Measurements from ENCODE around the gene RNU5D-1. TPM values are rescaled to one million over a fixed set of nuclear protein-coding genes. Genes with fewer than 3 reads are reported as not detected.

Gene RNU5D-1
- total and polyA plus RNA-seq, 10 of the 15 experiments (the other 5 are each of a cell fraction or from before 2014, with no cell fraction given), result not detected

DNA sequence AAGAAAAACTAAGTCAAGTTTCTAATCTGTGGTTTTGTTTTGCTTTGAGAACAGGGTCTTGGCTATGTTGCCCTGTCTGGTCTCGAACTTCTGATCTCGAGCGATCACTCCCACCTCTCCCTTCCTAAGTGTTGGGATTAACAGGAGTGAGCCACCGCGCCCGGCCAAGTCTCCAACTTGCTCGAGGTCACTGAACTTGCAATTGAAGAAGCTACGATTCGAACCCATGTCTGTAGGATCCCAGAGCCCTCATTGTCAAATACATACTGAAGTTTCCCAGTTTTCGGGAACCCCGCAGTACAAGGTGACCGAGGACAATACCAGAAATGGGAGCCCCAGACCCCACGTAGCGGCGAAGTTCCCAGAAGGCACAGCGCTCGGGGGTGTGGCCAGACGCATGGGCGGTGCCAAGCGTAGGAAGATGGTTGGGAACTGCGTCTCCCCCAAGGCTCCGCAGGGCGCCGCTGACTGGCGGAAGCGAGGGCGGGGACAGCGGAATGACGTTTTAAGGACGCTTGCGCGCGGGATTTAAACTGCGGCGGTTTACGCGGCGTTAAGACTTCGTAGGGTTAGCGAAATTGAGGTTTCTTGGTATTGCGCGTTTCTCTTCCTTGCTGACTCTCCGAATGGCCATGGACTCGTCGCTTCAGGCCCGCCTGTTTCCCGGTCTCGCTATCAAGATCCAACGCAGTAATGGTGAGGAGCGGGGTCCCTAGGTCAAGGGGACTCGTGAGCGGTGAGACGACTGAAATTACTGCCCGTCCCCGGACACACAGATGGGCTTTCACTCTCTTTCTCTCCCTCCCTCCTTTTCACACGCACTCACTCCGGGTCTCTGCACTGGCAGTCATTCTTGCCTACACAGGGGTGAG is 8.6 kb upstream of the RNU5D-1 start, which contains the start of gene KIF2C (continued):
- TF ChIP-seq, protein P1, sequence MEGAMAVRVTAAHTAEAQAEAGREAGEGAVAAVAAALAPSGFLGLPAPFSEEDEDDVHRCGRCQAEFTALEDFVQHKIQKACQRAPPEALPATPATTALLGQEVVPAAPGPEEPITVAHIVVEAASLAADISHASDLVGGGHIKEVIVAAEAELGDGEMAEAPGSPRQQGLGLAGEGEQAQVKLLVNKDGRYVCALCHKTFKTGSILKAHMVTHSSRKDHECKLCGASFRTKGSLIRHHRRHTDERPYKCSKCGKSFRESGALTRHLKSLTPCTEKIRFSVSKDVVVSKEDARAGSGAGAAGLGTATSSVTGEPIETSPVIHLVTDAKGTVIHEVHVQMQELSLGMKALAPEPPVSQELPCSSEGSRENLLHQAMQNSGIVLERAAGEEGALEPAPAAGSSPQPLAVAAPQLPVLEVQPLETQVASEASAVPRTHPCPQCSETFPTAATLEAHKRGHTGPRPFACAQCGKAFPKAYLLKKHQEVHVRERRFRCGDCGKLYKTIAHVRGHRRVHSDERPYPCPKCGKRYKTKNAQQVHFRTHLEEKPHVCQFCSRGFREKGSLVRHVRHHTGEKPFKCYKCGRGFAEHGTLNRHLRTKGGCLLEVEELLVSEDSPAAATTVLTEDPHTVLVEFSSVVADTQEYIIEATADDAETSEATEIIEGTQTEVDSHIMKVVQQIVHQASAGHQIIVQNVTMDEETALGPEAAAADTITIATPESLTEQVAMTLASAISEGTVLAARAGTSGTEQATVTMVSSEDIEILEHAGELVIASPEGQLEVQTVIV (IDR thresholded peaks at IDR 0.05; ENCODE audit: borderline replicate concordance, partially characterized antibody), result no peak
- TF ChIP-seq GABPA (IDR thresholded peaks at IDR 0.05; ENCODE audit: low read depth), result peak; percentile 70
- TF ChIP-seq RFX5 (IDR thresholded peaks at IDR 0.05; ENCODE audit: low read depth, low read length), result peak; percentile 61; the same call in 1 of the 2 replicates
- no peak for TF ChIP-seq SUPT20H (IDR thresholded peaks at IDR 0.05; ENCODE audit: borderline replicate concordance, control insufficient read depth, low read depth, low read length)
- no peak for TF ChIP-seq NFIC (IDR thresholded peaks at IDR 0.05; ENCODE audit: low read depth, low read length)
- no peak for TF ChIP-seq ZNF622 (IDR thresholded peaks at IDR 0.05)
- no peak for TF ChIP-seq MEF2A (IDR thresholded peaks at IDR 0.05; ENCODE audit: insufficient read depth, low read depth, low read length)
- TF ChIP-seq, protein P2, sequence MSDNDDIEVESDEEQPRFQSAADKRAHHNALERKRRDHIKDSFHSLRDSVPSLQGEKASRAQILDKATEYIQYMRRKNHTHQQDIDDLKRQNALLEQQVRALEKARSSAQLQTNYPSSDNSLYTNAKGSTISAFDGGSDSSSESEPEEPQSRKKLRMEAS (IDR thresholded peaks at IDR 0.05; ENCODE audit: low read depth, low read length), result peak; percentile 25; the same call in 1 of the 2 replicates
- no peak for TF ChIP-seq LARP7 (IDR thresholded peaks at IDR 0.05)
- peak; percentile 24; the same call in 1 of the 2 replicates for TF ChIP-seq MTA3 (IDR thresholded peaks at IDR 0.05; ENCODE audit: borderline replicate concordance, low read length)
- 0 out of 2 replicates have a peak, but pooled peaks have one; percentile 8 for TF ChIP-seq ZBED1 (IDR thresholded peaks at IDR 0.05; ENCODE audit: borderline replicate concordance)
- TF ChIP-seq CHD4 (IDR thresholded peaks at IDR 0.05), result no peak
- TF ChIP-seq NFXL1 (IDR thresholded peaks at IDR 0.05; ENCODE audit: borderline replicate concordance), result no peak
- 0 out of 2 replicates have a peak, but pooled peaks have one; percentile 51 for TF ChIP-seq NR2F1 (conservative IDR thresholded peaks at IDR 0.05)
- TF ChIP-seq, protein P3, sequence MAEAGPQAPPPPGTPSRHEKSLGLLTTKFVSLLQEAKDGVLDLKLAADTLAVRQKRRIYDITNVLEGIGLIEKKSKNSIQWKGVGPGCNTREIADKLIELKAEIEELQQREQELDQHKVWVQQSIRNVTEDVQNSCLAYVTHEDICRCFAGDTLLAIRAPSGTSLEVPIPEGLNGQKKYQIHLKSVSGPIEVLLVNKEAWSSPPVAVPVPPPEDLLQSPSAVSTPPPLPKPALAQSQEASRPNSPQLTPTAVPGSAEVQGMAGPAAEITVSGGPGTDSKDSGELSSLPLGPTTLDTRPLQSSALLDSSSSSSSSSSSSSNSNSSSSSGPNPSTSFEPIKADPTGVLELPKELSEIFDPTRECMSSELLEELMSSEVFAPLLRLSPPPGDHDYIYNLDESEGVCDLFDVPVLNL (IDR thresholded peaks at IDR 0.05; ENCODE audit: low read depth, low read length), result peak; percentile 98
- TF ChIP-seq KAT2A (conservative IDR thresholded peaks at IDR 0.05; ENCODE audit: control insufficient read depth, low read depth, low read length), result no peak
- TF ChIP-seq, protein P4, sequence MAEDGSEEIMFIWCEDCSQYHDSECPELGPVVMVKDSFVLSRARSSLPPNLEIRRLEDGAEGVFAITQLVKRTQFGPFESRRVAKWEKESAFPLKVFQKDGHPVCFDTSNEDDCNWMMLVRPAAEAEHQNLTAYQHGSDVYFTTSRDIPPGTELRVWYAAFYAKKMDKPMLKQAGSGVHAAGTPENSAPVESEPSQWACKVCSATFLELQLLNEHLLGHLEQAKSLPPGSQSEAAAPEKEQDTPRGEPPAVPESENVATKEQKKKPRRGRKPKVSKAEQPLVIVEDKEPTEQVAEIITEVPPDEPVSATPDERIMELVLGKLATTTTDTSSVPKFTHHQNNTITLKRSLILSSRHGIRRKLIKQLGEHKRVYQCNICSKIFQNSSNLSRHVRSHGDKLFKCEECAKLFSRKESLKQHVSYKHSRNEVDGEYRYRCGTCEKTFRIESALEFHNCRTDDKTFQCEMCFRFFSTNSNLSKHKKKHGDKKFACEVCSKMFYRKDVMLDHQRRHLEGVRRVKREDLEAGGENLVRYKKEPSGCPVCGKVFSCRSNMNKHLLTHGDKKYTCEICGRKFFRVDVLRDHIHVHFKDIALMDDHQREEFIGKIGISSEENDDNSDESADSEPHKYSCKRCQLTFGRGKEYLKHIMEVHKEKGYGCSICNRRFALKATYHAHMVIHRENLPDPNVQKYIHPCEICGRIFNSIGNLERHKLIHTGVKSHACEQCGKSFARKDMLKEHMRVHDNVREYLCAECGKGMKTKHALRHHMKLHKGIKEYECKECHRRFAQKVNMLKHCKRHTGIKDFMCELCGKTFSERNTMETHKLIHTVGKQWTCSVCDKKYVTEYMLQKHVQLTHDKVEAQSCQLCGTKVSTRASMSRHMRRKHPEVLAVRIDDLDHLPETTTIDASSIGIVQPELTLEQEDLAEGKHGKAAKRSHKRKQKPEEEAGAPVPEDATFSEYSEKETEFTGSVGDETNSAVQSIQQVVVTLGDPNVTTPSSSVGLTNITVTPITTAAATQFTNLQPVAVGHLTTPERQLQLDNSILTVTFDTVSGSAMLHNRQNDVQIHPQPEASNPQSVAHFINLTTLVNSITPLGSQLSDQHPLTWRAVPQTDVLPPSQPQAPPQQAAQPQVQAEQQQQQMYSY (CRISPR knock-in tag; IDR thresholded peaks at IDR 0.05), result no peak
- no peak for TF ChIP-seq SREBF1 (IDR thresholded peaks at IDR 0.05; ENCODE audit: low read length)
